HUDEP-2 (cell line): ENCODE data around the gene FAM13B.
"Not testable (repeated sequence)": the region's sequence is repeated elsewhere in the genome, so short reads cannot be mapped to it uniquely, and the experiment has no call there.

Experiments used
- DNase-seq, 76 experiments: peaks; one replicate each; lab custom pipeline; 2025; ENCODE audit not compliant: unreplicated experiment in 76 of 76; lab: John Stamatoyannopoulos, UW

The FAM13B gene

DNA sequence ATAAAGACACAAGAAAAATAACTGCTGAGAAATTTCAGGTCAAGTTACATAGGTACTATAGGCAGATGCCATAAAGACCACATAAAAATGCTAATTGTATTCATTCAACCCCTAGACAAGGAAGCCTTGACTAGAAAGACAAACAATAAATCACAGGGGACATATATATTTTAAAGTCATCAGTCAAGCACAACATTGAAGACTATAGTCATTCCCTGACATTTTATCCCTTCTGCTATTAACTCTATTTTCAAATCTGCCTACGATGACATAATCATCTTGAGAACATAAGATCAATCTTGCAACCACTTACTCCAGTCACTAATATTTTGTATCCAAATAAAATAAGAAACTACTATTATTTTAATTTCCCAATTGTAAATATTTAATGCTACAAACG lies 38.3 kb downstream of the FAM13B start:
- DNase-seq: no peak

DNA sequence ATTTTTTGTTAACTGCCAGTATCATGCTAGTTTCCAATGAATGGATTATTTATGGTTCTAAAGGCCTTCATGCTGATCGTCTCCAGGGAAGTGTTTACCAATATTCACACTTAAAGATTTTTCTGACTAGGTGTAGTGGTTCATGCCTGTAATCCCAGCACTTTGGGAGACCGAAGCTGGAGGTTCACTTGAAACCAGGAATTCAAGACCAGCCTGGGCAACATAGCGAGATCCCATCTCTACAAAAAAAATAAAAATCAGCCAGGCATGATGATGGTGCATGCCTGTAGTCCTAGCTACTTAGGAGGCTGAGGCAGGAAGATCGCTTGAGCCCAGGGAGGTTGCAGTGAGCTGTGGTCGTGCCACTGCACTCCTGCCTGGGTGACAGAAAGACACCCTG lies 43.5 kb downstream of the FAM13B start:
- DNase-seq: no peak

GRCh38 chr5:137975208-137975607 lies 57.7 kb downstream of the FAM13B start:
- no peak for DNase-seq

DNA sequence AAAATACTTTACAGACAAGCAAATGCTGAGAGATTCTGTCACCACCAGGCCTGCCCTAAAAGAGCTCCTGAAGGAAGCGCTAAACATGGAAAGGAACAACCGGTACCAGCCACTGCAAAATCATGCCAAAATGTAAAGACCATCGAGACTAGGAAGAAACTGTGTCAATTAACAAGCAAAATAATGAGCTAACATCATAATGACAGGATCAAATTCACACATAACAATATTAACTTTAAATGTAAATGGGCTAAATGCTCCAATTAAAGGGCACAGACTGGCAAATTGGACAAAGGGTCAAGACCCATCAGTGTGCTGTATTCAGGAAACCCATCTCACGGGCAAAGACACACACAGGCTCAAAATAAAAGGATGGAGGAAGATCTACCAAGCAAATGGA lies 62.5 kb downstream of the FAM13B start:
- not testable (repeated sequence) for DNase-seq

DNA sequence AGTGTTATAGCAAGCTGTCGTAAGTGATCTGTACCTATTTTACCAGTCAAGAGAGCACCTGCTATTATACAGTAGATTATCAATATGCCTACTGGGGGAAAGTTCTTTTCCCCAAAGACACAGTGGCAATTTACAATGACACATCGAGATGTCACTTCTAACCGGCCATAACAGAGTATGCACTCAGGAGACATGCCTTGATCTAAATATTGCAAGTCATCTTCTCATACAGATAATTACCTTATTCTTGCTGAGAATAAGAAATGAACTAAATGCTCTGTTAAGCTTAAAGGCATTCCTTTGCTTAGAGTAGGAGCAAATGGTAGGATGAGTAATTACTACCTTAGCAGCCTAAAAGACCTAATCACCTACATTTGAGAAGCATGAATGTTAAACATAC lies 72.1 kb downstream of the FAM13B start:
- no peak for DNase-seq

DNA sequence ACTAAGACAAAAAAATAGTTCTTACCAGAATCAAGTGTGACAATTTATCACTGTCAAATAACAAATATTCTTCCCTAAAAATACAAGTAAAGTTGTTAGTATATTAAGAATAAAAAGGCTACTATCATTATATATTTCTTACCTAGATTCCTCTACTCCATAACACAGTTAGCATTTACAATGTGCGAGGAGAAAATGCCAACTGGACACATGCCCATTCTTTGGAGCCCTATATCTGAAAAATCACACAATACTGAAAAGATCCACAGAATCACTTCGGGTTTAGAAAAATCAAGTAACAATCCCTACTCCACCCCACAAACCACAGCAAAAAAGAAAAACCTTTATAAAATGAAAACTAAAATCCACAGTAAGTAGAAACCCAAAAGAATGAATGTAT lies 72.7 kb downstream of the FAM13B start:
- DNase-seq: no peak

GRCh38 chr5:137959488-137959887 lies 73.4 kb downstream of the FAM13B start:
- DNase-seq: no peak

GRCh38 chr5:137957948-137958347 lies 74.9 kb downstream of the FAM13B start:
- DNase-seq: no peak

- no peak for DNase-seq
Observed at GRCh38 chr5:137954131-137954879, 78.6 kb downstream of the FAM13B start.

- DNase-seq: no peak
Observed at GRCh38 chr5:137945825-137946224, 87.1 kb downstream of the FAM13B start.

DNA sequence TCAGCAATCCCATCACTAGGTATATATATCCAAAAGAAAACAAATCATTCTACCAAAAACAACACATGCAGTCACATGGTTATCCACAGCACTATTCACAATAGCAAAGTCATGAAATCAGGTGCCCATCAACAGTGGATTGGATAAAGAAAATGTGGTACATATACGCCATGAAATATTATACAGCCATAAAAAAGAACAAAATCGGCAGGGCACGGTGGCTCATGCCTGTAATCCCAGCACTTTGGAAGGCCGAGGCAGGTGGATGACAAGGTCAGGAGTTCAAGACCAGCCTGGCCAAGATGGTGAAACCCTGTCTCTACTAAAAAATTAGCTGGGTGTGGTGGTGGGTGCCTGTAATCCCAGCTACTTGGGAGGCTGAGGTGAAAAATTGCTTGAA lies 88.6 kb downstream of the FAM13B start:
- not testable (repeated sequence) for DNase-seq

GRCh38 chr5:137939331-137939730 lies 93.5 kb downstream of the FAM13B start:
- no peak for DNase-seq

GRCh38 chr5:137938751-137939143 lies 94.1 kb downstream of the FAM13B start:
- DNase-seq: no peak

- no peak for DNase-seq
Observed at GRCh38 chr5:137937994-137938750, 94.7 kb downstream of the FAM13B start.

GRCh38 chr5:137935694-137936093 lies 97.2 kb downstream of the FAM13B start:
- no peak for DNase-seq

GRCh38 chr5:137935190-137935589 lies 97.7 kb downstream of the FAM13B start:
- no peak for DNase-seq

DNA sequence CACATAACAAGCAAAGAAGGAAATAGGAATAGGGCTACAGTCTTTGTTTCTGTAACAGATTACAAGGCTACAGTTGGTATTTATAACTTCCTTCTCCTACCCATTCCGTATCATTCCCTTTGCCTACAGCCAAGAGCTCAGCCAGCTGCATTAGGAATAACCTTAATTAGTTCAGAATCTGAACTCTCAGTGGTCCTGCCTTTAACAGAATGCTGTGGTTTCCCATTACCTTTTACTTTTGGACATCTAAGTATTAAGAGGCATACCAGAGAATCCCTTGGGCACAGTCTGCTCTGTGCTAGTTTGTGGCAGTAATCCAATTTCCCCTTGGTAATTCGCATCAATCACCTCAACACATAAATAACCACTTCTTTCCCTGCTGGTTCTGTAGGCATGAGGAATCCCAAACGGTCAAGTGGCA lies 99.4 kb downstream of the FAM13B start:
- DNase-seq: no peak

GRCh38 chr5:137932800-137933199 lies 100.1 kb downstream of the FAM13B start:
- DNase-seq: no peak

DNA sequence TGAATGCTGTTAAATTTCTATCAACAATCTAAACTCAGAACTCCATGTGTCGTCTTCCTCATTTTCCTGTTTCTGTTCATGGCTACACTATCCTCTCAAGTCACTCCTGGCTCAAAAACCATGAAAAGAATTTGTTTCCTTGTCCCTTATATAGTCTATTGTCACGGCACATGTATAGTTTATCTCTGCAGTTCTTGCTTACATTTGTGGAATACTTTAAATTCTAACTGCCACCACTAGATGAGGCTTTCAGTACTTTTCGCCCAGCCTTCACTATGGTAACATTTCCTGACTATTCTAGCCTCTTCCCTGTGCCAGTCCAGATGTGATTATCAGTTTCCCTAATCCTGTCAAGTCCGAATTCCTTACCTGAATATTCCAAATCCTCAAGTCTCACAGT lies 109.0 kb downstream of the FAM13B start:
- DNase-seq: no peak

GRCh38 chr5:137921931-137922330 lies 110.9 kb downstream of the FAM13B start:
- no peak for DNase-seq

GRCh38 chr5:137916923-137917322 lies 116.0 kb downstream of the FAM13B start:
- no peak for DNase-seq

- no peak for DNase-seq
Observed at GRCh38 chr5:137914758-137915157, 118.1 kb downstream of the FAM13B start.
